HG02623 (cell line): Measurements from ENCODE around the gene HSH2D.
"Not testable (repeated sequence)": the region's sequence is repeated elsewhere in the genome, so short reads cannot be mapped to it uniquely, and the experiment has no call there.

Source experiments
- ATAC-seq: cut with Tn5 transposase; IDR thresholded peaks from one replicate; pipeline ENCODE4 v1.9.1; 2021; ENCODE audit warnings: moderate library complexity; ENCODE audit not compliant: unreplicated experiment

The HSH2D gene

DNA sequence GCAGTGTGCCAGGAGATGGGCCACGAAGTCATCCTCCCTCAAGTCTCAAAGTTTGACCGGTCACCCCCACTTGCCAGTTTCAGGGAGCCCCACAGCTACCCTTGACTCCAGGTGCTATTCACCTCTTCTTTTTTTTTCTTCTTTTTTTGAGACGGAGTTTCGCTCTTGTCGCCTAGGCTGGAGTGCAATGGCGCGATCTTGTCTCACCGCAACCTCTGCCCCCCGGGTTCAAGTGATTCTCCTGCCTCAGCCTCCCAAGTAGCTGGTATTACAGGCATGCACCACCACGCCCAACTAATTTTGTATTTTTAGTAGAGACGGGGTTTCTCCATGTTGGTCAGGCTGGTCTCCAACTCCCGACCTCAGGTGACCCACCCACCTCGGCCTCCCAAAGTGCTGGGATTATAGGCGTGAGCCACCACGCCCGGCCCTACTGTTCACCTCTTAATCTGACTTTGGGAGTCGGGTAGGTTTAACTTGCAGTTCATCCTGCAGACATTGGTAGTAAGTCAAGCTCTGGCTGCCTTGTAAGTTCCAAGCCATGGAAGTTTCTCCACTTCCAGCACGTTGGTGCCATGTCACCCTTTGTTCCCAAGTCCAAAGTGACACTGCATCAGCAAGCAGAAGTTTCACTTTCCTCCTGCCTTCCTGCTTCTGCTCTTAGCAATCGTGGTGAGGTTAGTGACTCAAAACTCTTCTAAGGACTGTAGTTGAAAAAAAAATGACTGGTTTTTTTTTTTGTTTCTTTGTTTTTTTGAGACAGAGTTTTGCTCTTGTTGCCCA, 24.2 kb upstream of the HSH2D start:
- not testable (repeated sequence) for ATAC-seq

DNA sequence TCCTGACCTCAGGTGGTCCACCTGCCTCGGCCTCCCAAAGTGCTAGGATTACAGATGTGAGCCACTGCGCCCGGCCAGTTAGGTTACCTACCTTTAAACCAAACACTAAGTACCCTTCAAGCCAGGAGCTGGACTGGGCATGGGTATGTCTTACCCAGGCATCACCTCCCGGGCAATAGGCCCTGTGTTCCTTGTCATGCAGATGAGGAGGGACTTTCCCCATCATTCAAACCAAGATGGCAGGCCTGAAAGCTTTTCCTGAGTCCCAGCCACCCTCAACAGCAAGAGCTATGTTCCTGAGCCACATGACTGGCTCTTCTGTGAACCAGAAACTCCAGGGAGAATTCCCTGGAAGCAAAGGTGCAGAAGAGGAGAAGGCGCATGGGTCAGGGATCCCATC, 22.3 kb upstream of the HSH2D start:
- ATAC-seq = no peak

DNA sequence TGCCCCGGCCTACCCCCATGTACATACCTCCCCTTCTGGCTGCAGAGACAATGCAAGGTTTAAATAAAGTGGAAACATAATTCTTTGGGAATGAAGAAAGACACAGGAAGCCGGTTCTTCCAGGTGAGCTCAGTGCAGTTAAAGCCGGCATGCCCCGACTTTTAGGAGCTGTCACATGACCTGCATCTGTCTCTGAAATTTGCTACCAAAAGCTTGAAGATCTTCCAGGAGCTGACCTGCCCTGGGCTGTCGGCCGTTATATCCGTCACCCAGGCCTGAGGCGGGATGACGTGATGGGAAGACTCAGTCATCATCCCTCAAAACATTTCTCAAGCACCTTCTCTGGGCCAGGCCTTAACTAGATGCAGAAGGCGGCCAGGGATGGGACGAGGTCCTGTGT, 21.5 kb upstream of the HSH2D start:
- ATAC-seq = no peak

DNA sequence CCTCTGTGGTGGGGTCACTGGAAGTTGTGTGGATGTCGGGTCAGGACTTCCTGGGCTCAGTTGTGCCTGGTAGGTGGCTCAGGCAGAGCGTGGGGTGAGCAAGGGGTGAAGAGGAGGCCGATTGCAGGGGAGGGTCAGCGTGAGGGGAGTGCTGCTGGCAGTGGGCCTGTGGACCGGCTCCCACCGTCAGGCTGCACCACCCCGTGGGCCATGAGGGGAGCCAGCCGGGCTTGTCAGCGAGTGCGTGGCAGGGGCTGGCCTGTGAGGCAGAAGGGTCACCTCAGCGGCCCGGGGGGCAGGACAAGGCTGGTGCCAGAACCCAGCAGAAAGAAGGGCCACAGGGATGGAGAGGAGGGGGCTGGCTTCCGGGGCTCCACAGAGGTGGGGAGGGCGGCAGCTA, 18.5 kb upstream of the HSH2D start:
- no peak for ATAC-seq

DNA sequence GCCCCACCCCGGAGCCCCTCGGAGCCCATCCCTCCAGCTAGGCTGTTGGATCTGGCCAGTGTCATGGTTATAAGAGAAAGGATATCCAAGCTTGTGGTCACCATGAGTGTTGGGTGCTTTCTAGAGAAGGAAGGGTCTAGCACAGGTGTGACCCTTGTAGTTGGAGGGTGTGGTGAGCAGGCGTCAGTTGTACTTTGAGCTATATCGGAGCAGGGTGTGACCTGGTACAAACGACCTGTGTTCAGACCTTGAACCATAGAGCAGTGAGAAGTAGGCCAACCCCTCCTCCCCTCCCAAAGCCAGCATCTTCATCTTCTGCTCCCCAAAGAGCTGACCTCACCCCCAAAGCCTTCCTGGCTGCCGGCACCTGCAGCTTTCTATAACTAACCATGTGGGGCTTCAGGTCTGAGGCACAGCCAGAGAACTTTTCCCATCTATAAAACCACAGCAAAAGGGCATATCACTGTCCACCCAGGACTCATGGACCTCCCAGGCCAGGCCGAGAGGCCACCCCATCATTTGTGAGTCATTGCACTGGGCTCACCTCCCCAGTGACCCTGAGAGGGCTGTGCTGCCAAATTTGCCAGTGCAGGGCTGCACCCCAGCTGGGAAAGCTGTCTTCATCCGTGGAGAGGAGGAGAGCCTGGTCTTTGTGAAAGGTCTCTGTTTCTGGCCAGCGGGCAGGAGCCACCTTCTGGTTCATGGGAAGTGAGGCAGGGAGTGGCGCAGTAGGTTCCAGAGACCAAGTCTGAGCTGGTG, 17.6 kb upstream of the HSH2D start:
- no peak for ATAC-seq

DNA sequence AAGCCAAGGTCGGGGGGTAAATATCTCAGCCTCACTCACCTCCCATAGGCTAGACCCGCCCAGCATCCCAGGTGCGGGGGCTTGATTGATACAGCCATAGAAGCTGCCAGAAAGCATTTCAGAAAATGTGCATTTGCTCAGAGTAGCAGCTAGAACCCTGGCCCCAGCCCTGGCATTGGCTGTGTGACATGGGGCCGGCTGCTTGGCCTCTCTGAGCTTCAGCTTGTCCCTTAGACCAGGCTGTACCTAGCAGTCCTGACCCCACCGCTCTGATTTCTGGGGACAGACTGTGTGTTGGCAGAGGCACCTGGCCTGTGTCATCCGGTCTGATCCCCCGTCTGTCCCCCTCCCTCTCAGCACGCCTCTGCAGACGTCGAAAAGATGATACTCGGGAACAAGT, 16.4 kb upstream of the HSH2D start:
- ATAC-seq = no peak

DNA sequence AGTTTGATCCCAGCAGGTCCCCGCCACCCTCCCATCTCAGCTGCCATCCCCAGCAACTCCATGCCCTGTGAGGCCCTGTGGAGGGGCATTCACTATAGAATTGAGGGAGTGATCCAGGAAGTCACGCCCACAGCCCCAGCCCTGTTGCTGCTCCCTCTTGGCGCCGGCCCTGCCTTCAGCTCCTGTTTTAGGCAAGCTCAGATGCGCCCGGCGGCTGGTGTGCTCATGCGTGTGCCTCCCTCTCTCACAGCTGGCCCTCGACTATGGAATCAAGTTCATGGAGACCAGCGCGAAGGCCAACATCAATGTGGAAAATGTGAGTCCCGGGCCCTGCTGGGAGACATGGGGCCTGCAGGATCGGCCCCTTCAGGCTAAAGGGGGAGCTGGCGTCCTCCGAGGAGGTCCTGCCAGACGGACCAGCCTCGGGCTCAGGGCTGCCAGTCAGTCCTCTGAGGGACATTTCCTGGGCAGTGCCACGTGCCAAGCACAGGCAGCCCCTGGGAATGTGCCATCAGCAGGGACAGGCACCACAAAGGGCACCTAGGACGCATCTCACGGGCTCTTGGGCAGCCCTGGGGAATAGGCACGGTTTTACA, 15.6 kb upstream of the HSH2D start:
- ATAC-seq = no peak

DNA sequence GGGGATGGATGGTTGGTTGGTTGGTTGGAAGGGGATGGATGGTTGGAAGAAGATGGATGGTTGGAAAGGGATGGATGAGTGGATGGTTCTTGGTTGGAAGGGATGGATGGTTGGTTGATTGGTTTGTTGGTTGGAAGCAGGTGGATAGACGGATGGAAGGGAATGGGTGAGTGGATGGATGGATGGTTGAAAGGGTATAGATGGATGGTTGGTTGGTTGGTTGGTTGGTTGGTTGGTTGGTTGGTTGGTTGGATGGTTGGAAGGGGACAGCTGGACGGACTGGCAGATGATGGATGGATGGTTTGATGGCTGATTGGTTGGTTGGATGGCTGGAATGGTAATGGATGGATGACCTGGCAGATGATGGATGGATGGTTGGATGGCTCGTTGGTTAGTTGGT, 11.8 kb upstream of the HSH2D start:
- no peak for ATAC-seq

DNA sequence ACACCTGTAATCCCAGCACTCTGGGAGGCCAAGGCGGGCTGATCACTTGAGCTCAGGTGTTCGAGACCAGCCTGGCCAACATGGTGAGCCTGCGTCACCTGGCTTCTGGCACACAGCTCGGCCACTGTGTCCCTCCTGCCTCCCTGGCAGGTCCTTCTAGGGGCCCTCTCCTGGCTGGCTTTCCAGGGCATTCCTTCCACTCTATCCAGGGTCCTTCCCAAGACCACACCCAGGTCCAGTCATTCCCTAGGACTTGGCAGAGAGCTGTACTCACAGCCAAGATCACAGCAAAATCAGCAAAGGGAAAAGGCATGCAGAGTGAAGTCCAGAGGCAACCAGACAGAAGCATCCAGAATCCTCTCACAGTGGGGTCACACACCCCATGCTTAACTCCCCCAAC, 9.7 kb upstream of the HSH2D start:
- ATAC-seq = no peak

DNA sequence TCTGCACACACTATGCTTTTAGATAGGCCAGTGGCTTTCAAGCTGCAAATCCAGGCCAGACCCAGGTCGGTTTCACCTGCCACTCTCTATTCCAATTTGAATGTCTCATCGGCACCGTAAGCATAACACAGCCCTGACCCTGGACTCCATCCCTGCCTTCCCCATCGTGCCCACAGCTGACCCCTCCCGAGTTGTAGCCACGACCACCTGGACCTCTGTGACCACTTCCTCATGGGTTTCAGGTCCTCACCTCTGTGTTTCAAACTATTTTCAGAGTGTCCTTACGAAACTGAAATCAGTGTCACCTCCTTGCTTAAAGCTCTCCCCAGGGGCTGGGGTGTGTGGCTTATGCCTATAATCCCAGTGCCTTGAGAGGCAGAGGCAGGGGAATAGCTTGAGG, 9.0 kb upstream of the HSH2D start:
- no peak for ATAC-seq

DNA sequence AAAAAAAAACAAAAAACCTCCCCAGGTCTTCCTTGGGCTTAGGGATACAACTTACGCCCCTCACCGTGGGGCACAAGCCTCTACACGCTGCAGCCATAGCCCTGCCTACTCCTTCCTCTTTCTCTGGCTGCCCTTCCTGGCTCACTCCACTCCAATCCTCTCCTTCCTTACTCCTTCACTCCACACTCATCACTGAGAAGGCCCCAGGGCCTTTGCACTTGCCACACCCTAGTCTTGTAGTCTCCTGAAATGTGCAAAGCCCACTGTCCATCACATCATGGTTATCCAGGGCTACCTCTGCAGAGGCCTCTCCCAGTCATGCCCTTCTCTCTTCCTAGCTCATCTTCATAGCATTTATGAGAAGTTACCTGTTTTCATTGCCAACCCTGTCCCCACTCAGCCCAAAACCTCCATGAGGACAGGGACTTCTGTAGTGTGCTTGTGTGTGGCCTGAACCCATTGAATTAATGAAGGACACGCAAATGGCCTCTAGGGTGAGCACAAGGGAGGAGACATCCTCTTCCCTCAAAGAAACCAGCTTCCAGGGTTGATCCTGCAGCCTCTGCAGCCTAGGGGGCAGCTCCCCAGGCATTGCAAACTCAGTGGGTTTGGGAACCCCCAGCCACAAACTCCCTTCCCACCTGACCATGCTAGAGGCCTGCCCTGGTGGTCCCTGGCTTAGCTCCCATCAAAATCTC, 7.9 kb upstream of the HSH2D start:
- no peak for ATAC-seq

DNA sequence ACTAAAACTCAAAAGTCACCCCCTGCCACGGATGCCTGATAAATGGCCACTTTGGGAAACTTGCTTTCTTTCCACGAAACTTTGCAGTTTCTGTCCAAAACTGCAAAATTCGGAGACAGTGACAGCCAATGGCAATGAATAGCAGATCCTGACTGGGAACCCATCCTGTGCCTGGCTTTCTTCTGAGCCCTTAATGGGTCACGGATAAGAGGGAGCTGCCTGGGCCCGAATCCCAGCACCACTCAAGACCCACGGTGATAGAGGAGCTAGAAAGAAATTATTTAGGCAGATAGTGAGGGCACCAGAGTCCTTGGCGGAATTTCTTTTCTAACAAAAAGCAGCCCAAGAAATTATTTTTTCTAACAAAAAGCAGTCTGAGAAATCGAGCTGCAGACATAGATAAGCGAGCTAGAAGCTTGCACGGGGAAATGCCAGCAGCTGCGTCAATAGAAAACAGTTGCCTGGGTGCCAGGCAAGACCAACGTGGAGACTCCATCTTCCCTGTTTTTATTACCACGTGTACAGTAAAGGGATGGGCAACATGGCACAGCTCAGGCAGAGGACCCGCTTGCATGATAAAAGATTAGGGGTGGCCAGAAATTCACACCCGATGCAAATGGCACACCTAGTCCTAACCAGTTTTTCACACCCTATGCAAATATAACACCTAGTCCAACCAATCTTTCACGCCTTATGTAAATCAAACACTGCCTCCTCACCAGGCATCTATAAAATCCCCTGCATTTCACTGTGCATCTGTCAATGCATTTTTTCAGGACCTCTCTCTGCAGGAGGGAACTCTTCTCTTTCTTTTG, 7.1 kb upstream of the HSH2D start:
- ATAC-seq = no peak

DNA sequence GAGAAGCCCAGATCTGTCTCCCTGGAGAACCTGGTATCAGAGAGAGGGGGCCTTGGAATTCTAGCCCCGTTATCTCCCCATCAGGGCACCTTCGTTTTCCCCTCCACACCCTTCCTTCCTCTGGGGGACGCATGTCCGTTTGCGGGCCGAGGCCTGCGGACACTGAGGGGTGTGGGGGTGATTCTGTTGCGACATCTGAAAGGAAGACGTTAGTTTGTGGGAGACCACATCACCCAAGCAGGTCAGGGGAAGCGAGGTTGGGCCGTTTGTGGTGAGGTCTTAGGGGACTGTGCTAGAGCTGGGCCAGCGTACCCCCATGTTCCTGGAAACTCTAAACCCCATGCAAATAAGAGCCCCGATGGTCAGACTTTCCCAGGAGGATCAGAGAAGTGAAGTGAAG, 3.7 kb upstream of the HSH2D start:
- no peak for ATAC-seq

DNA sequence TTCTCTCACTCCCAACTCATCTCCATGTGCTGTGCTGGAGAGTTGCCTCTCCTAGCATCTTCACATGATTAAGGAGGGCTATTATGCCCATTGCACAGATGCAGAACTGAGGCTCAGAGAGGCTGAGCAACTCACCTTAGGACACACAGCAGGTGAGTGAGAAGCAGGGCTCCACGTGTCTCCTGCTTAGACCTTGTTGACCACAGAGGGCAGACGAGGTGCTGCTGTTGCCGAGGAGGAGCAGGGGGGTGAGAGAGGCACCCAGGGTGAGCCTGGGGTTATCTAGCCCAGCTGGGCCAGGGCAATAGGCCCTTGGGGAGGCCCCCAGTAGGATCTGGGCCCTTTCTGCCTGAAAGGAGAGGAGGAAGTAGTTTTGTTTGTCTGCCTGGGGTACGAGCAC, 2.4 kb upstream of the HSH2D start:
- ATAC-seq = no peak

DNA sequence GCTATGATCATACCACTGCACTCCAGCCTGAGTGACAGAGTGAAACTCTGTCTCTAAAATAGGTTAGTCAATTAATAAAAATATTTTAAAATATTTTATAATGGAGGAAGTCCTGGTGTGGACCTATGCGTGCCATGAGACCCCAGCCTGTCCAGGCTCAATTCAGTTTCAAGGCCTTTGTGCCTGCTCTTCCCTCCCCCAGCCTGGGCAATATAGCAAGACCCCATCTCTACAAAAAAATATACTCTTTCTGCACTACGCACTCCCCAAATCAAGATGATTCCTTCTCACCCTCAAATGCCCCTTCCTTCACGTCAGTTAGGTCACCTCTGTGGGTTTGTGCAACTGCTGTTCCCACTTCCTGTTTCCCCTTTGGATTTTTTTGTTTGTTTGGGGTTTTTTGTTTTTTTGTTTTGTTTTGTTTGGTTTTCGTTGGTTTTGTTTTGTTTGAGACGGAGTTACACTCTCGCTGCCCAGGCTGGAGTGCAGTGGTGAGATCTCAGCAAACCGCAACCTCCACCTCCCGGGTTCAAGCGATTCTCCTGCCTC, 1.4 kb upstream of the HSH2D start:
- ATAC-seq = no peak

DNA sequence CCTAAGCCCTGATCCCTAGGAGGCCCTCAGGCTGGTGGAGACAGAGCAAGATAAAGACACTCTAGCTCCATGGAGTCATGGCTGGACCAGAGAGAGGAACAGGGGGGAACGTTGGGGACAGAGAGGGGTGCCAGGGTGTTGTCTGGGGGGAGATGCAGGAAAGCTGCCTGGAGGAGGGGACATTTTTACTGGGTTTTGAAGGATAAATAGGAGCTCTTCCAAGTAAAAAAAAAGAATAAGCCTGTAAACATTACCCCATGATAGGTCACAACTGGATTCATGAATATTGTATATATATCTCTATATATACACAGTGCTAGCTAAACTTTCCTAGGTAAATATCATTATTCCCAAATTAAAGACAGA, 714 bp downstream of the HSH2D start:
- ATAC-seq = no peak

DNA sequence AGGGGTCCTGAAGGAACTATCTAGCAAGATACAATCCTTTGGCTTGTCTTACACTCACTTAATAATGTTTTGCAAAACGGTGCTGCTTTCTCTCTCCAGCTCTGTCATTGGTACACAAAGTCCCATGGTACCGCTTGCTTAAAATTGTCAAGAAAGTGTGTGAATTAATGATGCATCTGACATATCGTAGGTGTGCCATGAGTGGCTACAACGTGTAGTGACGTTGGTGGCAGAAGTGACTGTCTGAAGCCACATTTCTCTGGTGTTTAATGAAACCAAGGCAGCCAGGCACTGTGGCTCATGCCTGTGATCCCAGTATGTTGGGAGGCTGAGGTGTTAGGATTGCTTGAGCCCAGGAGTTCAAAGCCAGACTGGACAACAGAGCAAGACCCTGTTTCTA, 2.6 kb downstream of the HSH2D start:
- no peak for ATAC-seq

DNA sequence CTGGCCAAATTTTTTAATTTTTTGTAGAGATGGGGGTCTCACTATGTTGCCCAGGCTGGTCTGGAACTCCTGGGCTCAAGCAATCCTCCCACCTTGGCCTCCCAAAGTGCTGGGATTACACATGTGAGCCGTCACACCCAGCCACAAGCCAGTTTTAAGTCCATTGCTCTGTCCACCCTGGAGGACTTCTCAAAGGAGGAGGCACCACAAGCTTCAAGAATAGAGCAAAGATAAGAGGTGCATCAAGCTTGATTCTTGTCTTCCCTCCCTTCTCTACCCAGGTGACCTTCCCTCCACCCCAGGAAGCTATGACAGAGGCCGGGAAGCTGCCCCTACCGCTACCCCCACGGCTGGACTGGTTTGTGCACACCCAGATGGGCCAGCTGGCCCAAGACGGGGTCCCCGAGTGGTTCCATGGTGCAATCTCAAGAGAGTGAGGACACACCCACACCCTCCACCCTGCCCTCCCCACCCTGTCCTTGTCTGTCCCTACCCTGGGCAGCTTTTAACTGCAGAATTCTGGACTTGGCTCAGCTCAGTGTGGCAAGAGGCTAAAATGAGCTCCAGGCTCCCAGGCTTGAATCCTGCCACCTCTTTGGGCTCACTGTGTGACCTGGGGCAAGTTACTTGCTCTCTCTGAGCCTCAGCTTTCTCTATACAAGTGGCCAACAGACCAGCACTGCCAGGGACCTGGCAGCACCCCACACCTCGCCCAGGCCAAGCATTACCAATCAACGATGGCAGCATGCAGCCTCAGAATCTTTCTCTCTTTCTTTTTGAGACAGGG, 5.2 kb downstream of the HSH2D start:
- ATAC-seq = no peak

DNA sequence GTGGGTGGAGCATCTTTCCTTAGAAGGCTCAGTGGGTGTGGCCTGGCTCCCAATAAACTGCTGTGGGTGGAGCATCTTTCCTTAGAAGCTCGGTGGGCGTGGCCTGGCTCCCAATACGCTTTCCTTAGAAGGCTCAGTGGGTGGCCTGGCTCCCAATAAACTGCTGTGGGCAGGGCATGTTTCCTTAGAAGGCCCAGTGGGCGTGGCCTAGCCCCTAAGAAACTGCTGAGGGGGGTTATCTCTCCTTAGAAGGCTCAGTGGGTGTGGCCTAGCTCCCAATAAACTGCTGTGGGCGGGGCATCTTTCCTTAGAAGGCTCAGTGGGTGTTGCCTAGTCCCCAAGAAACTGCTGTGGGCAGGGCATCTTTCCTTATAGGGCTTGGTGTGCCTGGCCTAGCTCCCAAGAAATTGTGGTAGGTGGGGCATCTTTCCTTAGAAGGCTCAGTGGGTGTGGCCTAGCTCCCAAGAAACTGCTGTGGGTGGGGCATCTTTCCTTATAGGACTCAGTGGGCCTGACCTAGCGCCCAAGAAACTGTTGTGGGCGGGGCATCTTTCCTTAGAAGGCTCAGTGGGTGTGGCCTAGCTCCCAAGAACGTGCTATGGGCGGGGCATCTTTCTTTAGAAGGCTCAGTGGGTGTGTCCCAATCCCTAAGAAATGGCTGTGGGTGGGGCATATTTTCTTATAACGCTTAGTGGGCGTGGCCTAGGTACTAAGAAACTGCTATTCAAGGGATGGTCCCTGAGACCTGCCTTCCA, 10.3 kb downstream of the HSH2D start:
- no peak for ATAC-seq
